ENCODE results near the gene CASKIN2. TPM values are rescaled to one million over a fixed set of nuclear protein-coding genes. Genes with fewer than 3 reads are reported as not detected.

The CASKIN2 gene
- total RNA-seq, 6 experiments from 2014 or later = 17.5 to 25.3 (median 21.5) TPM

GRCh38 chr17:75536366-75536765, 21.0 kb upstream of the CASKIN2 start:
- H3K4me3 Mint-ChIP-seq = no peak overlapping the region
- H3K36me3 Mint-ChIP-seq (ENCODE audit: low read depth) = no peaks in the 10 kb centered on the region
- no peak for DNase-seq
- H3K4me1 Mint-ChIP-seq (ENCODE audit: low read depth) = no peaks in the 10 kb centered on the region
- TF ChIP-seq CTCF (IDR thresholded peaks at IDR 0.05) = no peak
- peaks cover 40% of the 10 kb centered on the region for H3K27me3 Mint-ChIP-seq (ENCODE audit: insufficient read depth)
- no peaks in the 10 kb centered on the region for H3K9me3 Mint-ChIP-seq
- H3K27ac Mint-ChIP-seq = no peak overlapping the region

- Mint-ChIP-seq H3K27ac (no peak overlapping the region), H3K4me3 (no peak overlapping the region), H3K36me3 (ENCODE audit: low read depth) (no peaks in the 10 kb centered on the region), H3K9me3 (no peaks in the 10 kb centered on the region), H3K4me1 (ENCODE audit: low read depth) (no peaks in the 10 kb centered on the region), H3K27me3 (ENCODE audit: insufficient read depth) (peaks cover 41% of the 10 kb centered on the region)
- TF ChIP-seq CTCF (IDR thresholded peaks at IDR 0.05) = no peak
- no peak for DNase-seq
Observed at GRCh38 chr17:75535871-75536270, 20.5 kb upstream of the CASKIN2 start.

- TF ChIP-seq CTCF (IDR thresholded peaks at IDR 0.05) = no peak
- no peaks in the 10 kb centered on the region for H3K36me3 Mint-ChIP-seq (ENCODE audit: low read depth)
- H3K4me3 Mint-ChIP-seq = no peak overlapping the region
- no peak overlapping the region for H3K27ac Mint-ChIP-seq
- no peaks in the 10 kb centered on the region for H3K4me1 Mint-ChIP-seq (ENCODE audit: low read depth)
- H3K27me3 Mint-ChIP-seq (ENCODE audit: insufficient read depth) = peaks cover 40% of the 10 kb centered on the region
- H3K9me3 Mint-ChIP-seq = no peaks in the 10 kb centered on the region
- no peak for DNase-seq
Observed at GRCh38 chr17:75535119-75535537, 19.8 kb upstream of the CASKIN2 start.

GRCh38 chr17:75531721-75532072, 16.4 kb upstream of the CASKIN2 start:
- Mint-ChIP-seq H3K9me3 (no peaks in the 10 kb centered on the region), H3K27ac (no peak overlapping the region), H3K27me3 (ENCODE audit: insufficient read depth) (peaks cover 21% of the 10 kb centered on the region), H3K36me3 (ENCODE audit: low read depth) (no peaks in the 10 kb centered on the region), H3K4me3 (no peak overlapping the region), H3K4me1 (ENCODE audit: low read depth) (no peaks in the 10 kb centered on the region)
- no peak for DNase-seq
- no peak for TF ChIP-seq CTCF (IDR thresholded peaks at IDR 0.05)

- no peak for DNase-seq
- Mint-ChIP-seq H3K4me1 (ENCODE audit: low read depth) (no peaks in the 10 kb centered on the region), H3K36me3 (ENCODE audit: low read depth) (no peaks in the 10 kb centered on the region), H3K9me3 (no peaks in the 10 kb centered on the region), H3K4me3 (no peak overlapping the region), H3K27me3 (ENCODE audit: insufficient read depth) (peaks cover 25% of the 10 kb centered on the region), H3K27ac (no peak overlapping the region)
- no peak for TF ChIP-seq CTCF (IDR thresholded peaks at IDR 0.05)
Observed at GRCh38 chr17:75530837-75531720, 15.7 kb upstream of the CASKIN2 start.

Data from HFFc6 (cell line).